ENCODE measurements around the gene XPC. TPM values are rescaled to one million over a fixed set of nuclear protein-coding genes. Genes with fewer than 3 reads are reported as not detected.

The XPC gene
- total RNA-seq, 4 donors from 2014 or later = 27.6 to 73.0 (median 34.4) TPM

DNA sequence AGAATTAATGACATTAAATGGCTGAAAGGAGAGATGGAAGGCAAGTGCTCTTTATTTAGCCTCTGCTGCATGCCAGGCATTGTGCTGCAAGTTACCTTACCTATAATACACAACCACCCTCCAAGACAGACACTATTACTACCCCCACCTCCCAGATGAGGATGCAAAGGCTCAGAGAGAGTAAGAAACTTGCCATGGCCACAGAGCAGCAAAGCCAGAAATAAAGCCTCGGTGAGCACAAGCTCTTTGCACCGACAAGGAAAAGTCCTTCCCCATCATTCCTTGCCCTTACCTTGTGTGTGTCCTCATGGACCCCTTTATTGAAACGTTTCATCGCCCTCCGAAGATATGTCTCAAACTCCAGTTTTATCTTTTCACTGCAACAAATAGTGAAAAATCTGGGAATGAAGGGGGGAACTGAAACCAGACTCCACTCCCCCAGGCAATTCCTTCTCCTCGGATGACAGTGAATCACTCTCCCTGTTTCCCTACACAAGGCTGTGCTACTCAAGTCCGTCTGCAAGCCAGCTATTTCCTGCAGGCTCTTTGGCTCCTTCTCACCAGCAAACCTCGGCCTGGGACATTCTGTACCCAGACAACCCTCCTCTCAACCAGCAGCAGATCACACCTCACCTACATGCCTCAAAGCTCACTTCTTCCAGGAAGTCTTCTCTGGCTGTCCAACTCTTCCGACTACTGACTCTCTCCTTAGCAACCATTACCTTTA is 11.4 kb downstream of the XPC start:
- no peak for ATAC-seq
- H3K36me3 ChIP-seq = peaks cover 31 to 100% of the 10 kb centered on the region in 2 donors
- no peaks in the 10 kb centered on the region for H3K4me1 ChIP-seq
- no peak overlapping the region for H3K4me3 ChIP-seq
- 91 to 96% methylated on average over 8 to 9 of the region's 9 CpGs for WGBS, 2 donors (ENCODE audit: low coverage in 1 of 2)
- peaks cover 0 to 2% (median 0%) of the 10 kb centered on the region in 3 donors for H3K9me3 ChIP-seq
- H3K27me3 ChIP-seq = no peaks in the 10 kb centered on the region
- no peak for TF ChIP-seq POLR2A (IDR thresholded peaks at IDR 0.05)
- H3K27ac ChIP-seq = no peak overlapping the region

DNA sequence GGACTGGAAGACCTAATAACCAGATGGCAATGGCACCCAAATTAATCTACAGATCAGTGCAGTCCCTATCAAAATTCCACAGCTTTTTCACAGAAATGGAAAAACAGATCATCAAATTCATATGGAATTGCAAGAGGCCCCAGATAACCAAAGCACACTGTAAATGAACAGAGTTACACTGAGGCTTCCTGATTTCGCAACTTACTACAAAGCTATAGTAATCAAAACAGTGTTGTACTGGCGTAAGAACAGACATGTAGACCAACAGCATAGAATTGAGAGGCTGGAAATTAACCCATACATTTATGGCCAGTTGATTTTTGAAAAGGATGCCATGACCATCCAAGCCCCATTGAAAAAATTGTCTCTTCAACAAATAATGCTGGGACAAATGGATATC is 16.2 kb downstream of the XPC start:
- WGBS, 2 donors (ENCODE audit: low coverage in 1 of 2) = 91 to 100% methylated on average over 2 of the region's 2 CpGs
- TF ChIP-seq CTCF (IDR thresholded peaks at IDR 0.05) = no peak
- TF ChIP-seq POLR2AphosphoS5 (IDR thresholded peaks at IDR 0.05) = no peak
- TF ChIP-seq POLR2A (IDR thresholded peaks at IDR 0.05) = no peak
- no peak for TF ChIP-seq EP300 (IDR thresholded peaks at IDR 0.05)
- Histone ChIP-seq H3K4me3 (no peak overlapping the region), H3K36me3 (peaks cover 20 to 100% of the 10 kb centered on the region in 2 donors), H3K27ac (no peak overlapping the region), H3K9me3 (peaks cover 0 to 16% (median 0%) of the 10 kb centered on the region in 3 donors), H3K4me1 (no peaks in the 10 kb centered on the region), H3K27me3 (no peaks in the 10 kb centered on the region)
- no peak for ATAC-seq

GRCh38 chr3:14161282-14161681 is 17.1 kb downstream of the XPC start:
- ATAC-seq = no peak
- TF ChIP-seq EP300 (IDR thresholded peaks at IDR 0.05) = no peak
- TF ChIP-seq CTCF (IDR thresholded peaks at IDR 0.05) = no peak
- no peak for TF ChIP-seq POLR2A (IDR thresholded peaks at IDR 0.05)
- no peak for TF ChIP-seq POLR2AphosphoS5 (IDR thresholded peaks at IDR 0.05)
- no peak overlapping the region for H3K4me3 ChIP-seq
- no peak overlapping the region for H3K27ac ChIP-seq
- no peaks in the 10 kb centered on the region for H3K4me1 ChIP-seq
- H3K36me3 ChIP-seq = peaks cover 20 to 100% of the 10 kb centered on the region in 2 donors
- 93 to 100% methylated on average over 1 to 2 of the region's 2 CpGs for WGBS, 2 donors (ENCODE audit: low coverage in 1 of 2)
- H3K27me3 ChIP-seq = no peaks in the 10 kb centered on the region
- peaks cover 0 to 16% (median 0%) of the 10 kb centered on the region in 3 donors for H3K9me3 ChIP-seq

DNA sequence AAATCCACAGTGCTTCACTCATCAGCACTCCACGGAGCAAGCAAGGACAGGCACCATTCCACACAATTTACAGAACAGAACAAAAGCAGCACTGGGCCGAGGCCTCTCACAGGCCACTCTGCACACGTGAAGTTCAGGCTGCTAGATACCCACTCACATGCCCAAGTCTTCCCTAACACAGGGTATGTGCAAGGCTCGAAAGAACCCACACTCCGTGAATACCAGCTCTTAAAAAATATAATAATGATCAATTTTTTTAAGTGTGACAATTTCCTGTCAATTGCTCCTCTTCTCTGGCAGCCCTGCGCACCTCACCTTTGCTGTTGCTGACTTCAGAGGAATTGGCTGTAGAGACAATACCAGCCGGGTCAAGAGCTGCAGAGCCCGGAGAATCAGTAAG is 19.0 kb downstream of the XPC start:
- H3K27ac ChIP-seq = no peak overlapping the region
- WGBS, 2 donors (ENCODE audit: low coverage in 1 of 2) = 92 to 97% methylated on average over 5 of the region's 8 CpGs
- peaks cover 18 to 100% of the 10 kb centered on the region in 2 donors for H3K36me3 ChIP-seq
- no peaks in the 10 kb centered on the region for H3K4me1 ChIP-seq
- no peak for ATAC-seq
- H3K9me3 ChIP-seq = peaks cover 0 to 16% (median 0%) of the 10 kb centered on the region in 3 donors
- no peaks in the 10 kb centered on the region for H3K27me3 ChIP-seq
- TF ChIP-seq POLR2A (IDR thresholded peaks at IDR 0.05) (no peak), EP300 (IDR thresholded peaks at IDR 0.05) (no peak), POLR2AphosphoS5 (IDR thresholded peaks at IDR 0.05) (no peak), CTCF (IDR thresholded peaks at IDR 0.05) (no peak)
- no peak overlapping the region for H3K4me3 ChIP-seq

DNA sequence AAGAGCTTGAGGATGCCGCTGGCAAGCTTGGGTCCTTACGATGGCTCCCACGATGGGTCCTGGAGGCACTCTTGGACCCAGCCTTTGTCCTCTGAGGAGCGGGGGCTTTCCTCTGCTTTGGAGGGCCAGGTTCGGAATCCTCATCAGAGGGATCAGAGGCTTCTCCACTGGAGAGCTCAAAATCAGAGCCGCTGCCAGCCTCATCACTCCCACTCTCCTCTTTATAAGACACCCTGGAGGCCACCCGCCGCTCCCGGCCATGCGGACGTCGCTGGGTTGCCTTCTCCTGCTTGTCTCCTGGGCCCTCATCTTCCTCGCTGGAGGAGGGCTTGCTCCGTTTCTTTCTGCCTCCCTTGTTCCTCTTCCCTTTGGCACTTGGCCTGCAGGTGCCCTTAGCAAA is 20.0 kb downstream of the XPC start:
- no peak overlapping the region for H3K4me3 ChIP-seq
- H3K27me3 ChIP-seq = no peaks in the 10 kb centered on the region
- TF ChIP-seq EP300 (IDR thresholded peaks at IDR 0.05) (no peak), POLR2AphosphoS5 (IDR thresholded peaks at IDR 0.05) (no peak), POLR2A (IDR thresholded peaks at IDR 0.05) (no peak), CTCF (IDR thresholded peaks at IDR 0.05) (no peak)
- WGBS, 2 donors (ENCODE audit: low coverage in 1 of 2) = 95% methylated on average over 9 to 11 of the region's 14 CpGs
- no peak overlapping the region for H3K27ac ChIP-seq
- no peaks in the 10 kb centered on the region for H3K4me1 ChIP-seq
- ATAC-seq = no peak
- H3K36me3 ChIP-seq = peaks cover 9 to 100% of the 10 kb centered on the region in 2 donors
- peaks cover 0 to 16% (median 0%) of the 10 kb centered on the region in 3 donors for H3K9me3 ChIP-seq
